ENCODE measurements around the gene DAAM1.

GRCh38 chr14:59354666-59355065 lies 166.2 kb downstream of the DAAM1 start:
- no peak for TF ChIP-seq CTCF (IDR thresholded peaks at IDR 0.05)
- no peak for TF ChIP-seq POLR2A (IDR thresholded peaks at IDR 0.05)
- no peak for TF ChIP-seq EP300 (IDR thresholded peaks at IDR 0.05)
- TF ChIP-seq POLR2AphosphoS5 (IDR thresholded peaks at IDR 0.05), result no peak
